Vagina (tissue), 2 donors: ENCODE measurements around the gene CAMK1G. TPM values are rescaled to one million over a fixed set of nuclear protein-coding genes. Genes with fewer than 3 reads are reported as not detected.

Experiments used
- DNase-seq, 2 donors: peaks; one replicate each; pipeline ENCODE4 v3.0.0-alpha.2; 2017; ENCODE audit errors: extremely low spot score in 2 of 2
- H3K27ac ChIP-seq: fragments of 200-600 bp; sonication (generic); one replicate; pipeline ENCODE4 v1.5.1; 2019
- H3K27me3 ChIP-seq: fragments of 200-600 bp; sonication (generic); one replicate; pipeline ENCODE4 v1.5.1; 2019
- H3K36me3 ChIP-seq, 2 donors: fragments of 200-600 bp; sonication (generic); one replicate each; pipeline ENCODE4 v1.5.1; 2017 to 2019
- H3K4me1 ChIP-seq: fragments of 200-600 bp; sonication (generic); one replicate; pipeline ENCODE4 v1.5.1; 2019
- H3K4me3 ChIP-seq, 2 donors: fragments of 200-600 bp; sonication (generic); 1 replicate in 1 of 2; 2 replicates in 1 of 2; pipeline ENCODE4 v1.5.1; 2016 to 2019
- H3K9me3 ChIP-seq: fragments of 200-600 bp; sonication (generic); one replicate; pipeline ENCODE4 v1.5.1; 2019
- CTCF ChIP-seq, 3 experiments: fragments of 450-650 bp in 2 of 3; fragments of 200-600 bp in 1 of 3; sonication (generic) in 1 of 3; IDR thresholded peaks; one replicate each; pipeline ENCODE4 v1.5.1; 2017 to 2019; ENCODE audit warnings: antibody characterized with exemption in 3 of 3, mild to moderate bottlenecking in 2 of 3, moderate library complexity in 2 of 3
- POLR2A ChIP-seq, 2 donors: fragments of 450-650 bp; IDR thresholded peaks; one replicate each; pipeline ENCODE4 v1.6.1; 2017; ENCODE audit warnings: antibody characterized with exemption in 2 of 2, mild to moderate bottlenecking in 2 of 2, moderate library complexity in 2 of 2
- POLR2AphosphoS5 ChIP-seq, 2 donors: sonication (generic); formaldehyde crosslinking; IDR thresholded peaks; one replicate each; pipeline ENCODE4 v1.9.0; 2017; ENCODE audit warnings: antibody characterized with exemption in 2 of 2, mild to moderate bottlenecking in 2 of 2, low read depth in 1 of 2; ENCODE audit not compliant: insufficient read depth in 1 of 2
- intact Hi-C: fragments of 100-400 bp; cut with DNase I; formaldehyde crosslinking; loops from one replicate; pipeline ENCODE4 v1.15.1; 2023
- total RNA-seq: library from RNA; depleted of rRNA; stranded (reverse); fragments of >200 nt; gene quantifications from one replicate; pipeline ENCODE4 v1.2.3, GENCODE V29; 2016

Gene CAMK1G
- total RNA-seq, 1 donor from 2014 or later = not detected

DNA sequence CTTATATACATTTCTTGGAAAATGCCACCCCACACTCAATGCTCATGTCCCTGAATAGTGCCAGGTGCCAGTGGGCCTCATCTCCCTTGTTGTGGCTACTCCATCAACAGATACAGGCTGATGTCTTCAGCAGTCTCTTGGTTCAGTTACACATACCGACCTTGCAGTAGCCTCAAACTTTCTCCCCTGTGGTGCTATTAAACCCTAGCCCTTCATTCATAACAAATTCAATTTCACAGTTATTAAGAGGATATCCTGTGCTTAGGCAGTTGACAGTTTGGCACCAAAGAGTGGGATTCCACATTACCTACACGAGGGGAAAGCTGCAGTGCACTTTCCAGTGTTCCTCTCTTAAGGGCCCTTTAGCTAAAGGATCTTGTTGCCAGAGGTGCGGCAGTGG lies 35.9 kb upstream of the CAMK1G start:
- intact Hi-C loops = no loop called here
- H3K27ac ChIP-seq = no peak overlapping the region
- H3K4me3 ChIP-seq = no peak overlapping the region
- no peaks in the 10 kb centered on the region for H3K36me3 ChIP-seq
- no peaks in the 10 kb centered on the region for H3K9me3 ChIP-seq
- DNase-seq = no peak
- peaks cover 16% of the 10 kb centered on the region for H3K4me1 ChIP-seq
- no peak for TF ChIP-seq POLR2A (IDR thresholded peaks at IDR 0.05)
- TF ChIP-seq CTCF (IDR thresholded peaks at IDR 0.05) = no peak
- TF ChIP-seq POLR2AphosphoS5 (IDR thresholded peaks at IDR 0.05; ENCODE audit: insufficient read depth in 1 of 2, low read depth in 1 of 2) = no peak
- H3K27me3 ChIP-seq = no peaks in the 10 kb centered on the region

- H3K9me3 ChIP-seq = no peaks in the 10 kb centered on the region
- intact Hi-C loops = no loop called here
- no peaks in the 10 kb centered on the region for H3K36me3 ChIP-seq
- peaks cover 16% of the 10 kb centered on the region for H3K4me1 ChIP-seq
- TF ChIP-seq POLR2A (IDR thresholded peaks at IDR 0.05) (no peak), CTCF (IDR thresholded peaks at IDR 0.05) (no peak), POLR2AphosphoS5 (IDR thresholded peaks at IDR 0.05; ENCODE audit: insufficient read depth in 1 of 2, low read depth in 1 of 2) (no peak)
- H3K4me3 ChIP-seq = no peak overlapping the region
- H3K27me3 ChIP-seq = no peaks in the 10 kb centered on the region
- DNase-seq = no peak
- no peak overlapping the region for H3K27ac ChIP-seq
Observed at GRCh38 chr1:209549443-209550205, 33.9 kb upstream of the CAMK1G start.

DNA sequence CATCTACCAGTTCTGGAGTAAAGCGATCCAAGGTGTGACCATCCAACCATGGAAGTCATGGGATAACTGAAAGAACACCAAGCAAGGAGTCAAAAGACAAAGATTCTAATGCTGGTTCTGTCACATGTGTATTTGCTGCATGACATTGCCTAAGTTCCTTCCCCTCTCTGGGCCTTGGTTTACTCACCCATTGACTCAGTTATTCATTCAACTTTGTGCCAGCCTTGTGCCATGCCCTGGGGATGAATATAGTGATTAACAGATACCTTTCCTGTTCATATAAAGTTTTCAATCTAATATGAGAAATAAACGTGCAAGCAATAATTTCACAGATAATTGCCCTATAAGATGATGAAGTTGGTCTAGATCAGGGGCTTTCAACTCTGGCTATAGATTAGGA lies 33.0 kb upstream of the CAMK1G start:
- intact Hi-C loops = no loop called here
- no peak overlapping the region for H3K27ac ChIP-seq

DNA sequence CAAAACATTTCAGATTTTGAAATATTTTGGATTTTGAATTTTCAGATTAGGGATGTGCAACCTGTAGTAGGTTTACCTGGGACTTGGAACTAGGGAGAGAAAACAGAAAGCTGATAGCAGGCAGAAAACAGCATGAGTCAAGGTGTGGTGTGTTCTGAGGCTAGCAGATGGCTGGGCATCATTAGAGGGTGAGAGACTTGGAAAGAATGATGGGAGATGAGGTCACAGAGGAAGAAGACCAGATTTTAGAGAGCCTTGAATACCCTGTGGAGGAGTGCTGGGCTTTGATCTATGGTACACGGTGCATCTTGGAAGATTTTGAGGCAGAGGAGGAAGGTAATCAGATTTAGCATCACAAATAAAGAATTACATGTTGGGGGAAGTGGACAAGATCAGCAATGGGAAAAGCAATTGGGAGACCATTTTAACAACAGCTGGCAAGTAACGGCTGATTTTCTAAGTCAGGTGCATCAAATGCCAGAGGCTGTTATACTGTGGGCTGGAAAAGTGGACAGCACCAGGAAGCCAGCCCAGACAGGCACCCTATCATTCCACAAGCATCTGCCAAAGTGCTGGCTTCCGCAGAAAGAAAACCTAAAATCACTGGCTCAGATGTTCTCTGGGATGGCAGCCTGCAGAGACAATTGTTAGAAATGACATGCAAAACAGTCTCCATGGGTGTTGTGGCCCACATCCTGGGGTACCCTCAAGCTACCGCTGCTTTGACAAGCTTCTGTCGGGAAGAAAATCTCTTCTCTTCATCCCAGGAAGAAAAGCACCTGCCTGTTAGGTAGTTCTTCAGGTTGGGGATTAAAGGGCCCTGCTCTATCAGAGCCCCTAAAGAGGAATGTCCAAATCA lies 30.9 kb upstream of the CAMK1G start:
- no peak overlapping the region for H3K4me3 ChIP-seq
- TF ChIP-seq POLR2A (IDR thresholded peaks at IDR 0.05) = no peak
- no peak for TF ChIP-seq POLR2AphosphoS5 (IDR thresholded peaks at IDR 0.05; ENCODE audit: insufficient read depth in 1 of 2, low read depth in 1 of 2)
- TF ChIP-seq CTCF (IDR thresholded peaks at IDR 0.05) = no peak
- no peaks in the 10 kb centered on the region for H3K9me3 ChIP-seq
- H3K27me3 ChIP-seq = no peaks in the 10 kb centered on the region
- H3K36me3 ChIP-seq = no peaks in the 10 kb centered on the region
- H3K27ac ChIP-seq = no peak overlapping the region
- no peak for DNase-seq
- intact Hi-C loops = no loop called here
- no peaks in the 10 kb centered on the region for H3K4me1 ChIP-seq

More for the DNA sequence above, 33.0 kb upstream of the CAMK1G start:
- TF ChIP-seq POLR2AphosphoS5 (IDR thresholded peaks at IDR 0.05; ENCODE audit: insufficient read depth in 1 of 2, low read depth in 1 of 2) (no peak), CTCF (IDR thresholded peaks at IDR 0.05) (no peak), POLR2A (IDR thresholded peaks at IDR 0.05) (no peak)
- Histone ChIP-seq H3K4me3 (no peak overlapping the region), H3K27me3 (no peaks in the 10 kb centered on the region), H3K36me3 (no peaks in the 10 kb centered on the region), H3K9me3 (no peaks in the 10 kb centered on the region), H3K4me1 (peaks cover 16% of the 10 kb centered on the region)
- no peak for DNase-seq
